ENCODE results near the gene SHISA5. TPM values are rescaled to one million over a fixed set of nuclear protein-coding genes. Genes with fewer than 3 reads are reported as not detected.
A peak's percentile ranks its signal among the peaks of the same experiment; 100 is the strongest.

SHISA5 gene
- total RNA-seq, 1 donor from 2014 or later = 283 TPM

DNA sequence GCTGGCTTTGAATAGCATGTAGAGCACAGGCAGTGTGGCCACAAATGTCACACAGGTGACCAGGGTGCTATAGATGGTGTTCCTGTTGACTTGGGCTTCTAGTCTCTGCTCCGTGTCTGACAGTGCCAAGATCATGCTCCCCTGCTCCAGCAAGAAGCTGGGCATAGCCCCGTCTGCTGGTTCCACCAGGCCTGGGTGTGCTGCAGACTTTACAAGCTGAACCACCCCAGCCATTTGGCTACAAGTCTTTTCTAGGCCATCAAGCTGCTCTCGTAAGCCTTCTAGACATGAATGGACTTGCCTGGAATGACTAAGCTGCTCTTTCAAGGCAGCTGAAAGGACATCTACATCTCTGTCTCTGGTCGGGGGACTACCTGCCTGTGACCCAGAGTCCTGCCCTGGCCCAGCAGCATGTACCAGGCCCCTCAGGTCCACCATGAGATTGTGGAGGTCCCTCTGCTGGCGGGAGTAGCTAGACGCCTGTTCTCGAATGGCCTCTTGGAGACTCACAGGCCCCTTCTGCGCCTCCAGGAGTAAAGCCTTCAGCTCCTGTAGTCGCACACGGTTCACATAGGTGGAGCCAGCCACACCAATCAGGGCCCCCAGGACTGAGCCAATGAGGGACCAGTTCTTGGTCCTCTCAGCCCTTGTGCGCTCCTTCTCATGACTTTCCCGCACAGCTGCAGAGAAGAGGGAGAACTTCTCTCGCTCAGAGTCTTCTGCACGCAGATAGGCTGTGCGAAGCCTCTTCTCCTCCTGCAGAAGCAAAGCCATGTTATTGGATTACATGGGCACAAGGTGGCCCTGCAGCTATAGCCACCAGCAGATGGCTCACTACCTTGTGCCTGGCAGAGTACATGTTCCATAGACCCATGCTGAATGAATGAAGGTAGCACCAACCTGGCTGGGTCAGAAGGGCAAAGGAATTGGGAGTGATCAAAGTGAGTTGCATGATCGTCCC lies 71.3 kb downstream of the SHISA5 start:
- TF ChIP-seq, protein P1, sequence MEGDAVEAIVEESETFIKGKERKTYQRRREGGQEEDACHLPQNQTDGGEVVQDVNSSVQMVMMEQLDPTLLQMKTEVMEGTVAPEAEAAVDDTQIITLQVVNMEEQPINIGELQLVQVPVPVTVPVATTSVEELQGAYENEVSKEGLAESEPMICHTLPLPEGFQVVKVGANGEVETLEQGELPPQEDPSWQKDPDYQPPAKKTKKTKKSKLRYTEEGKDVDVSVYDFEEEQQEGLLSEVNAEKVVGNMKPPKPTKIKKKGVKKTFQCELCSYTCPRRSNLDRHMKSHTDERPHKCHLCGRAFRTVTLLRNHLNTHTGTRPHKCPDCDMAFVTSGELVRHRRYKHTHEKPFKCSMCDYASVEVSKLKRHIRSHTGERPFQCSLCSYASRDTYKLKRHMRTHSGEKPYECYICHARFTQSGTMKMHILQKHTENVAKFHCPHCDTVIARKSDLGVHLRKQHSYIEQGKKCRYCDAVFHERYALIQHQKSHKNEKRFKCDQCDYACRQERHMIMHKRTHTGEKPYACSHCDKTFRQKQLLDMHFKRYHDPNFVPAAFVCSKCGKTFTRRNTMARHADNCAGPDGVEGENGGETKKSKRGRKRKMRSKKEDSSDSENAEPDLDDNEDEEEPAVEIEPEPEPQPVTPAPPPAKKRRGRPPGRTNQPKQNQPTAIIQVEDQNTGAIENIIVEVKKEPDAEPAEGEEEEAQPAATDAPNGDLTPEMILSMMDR (IDR thresholded peaks at IDR 0.05; ENCODE audit: unreplicated experiment) = peak; percentile 12
- no peaks in the 10 kb centered on the region for H3K9me3 Mint-ChIP-seq (ENCODE audit: unreplicated experiment)
- H3K36me3 Mint-ChIP-seq (ENCODE audit: low read depth, unreplicated experiment) = peaks cover 10% of the 10 kb centered on the region
- DNase-seq (ENCODE audit: low spot score) = peak; percentile 30
- H3K27me3 Mint-ChIP-seq (ENCODE audit: unreplicated experiment) = peaks cover 11% of the 10 kb centered on the region
- H3K4me3 Mint-ChIP-seq (ENCODE audit: unreplicated experiment) = no peak overlapping the region
- no peak overlapping the region for H3K27ac Mint-ChIP-seq (ENCODE audit: unreplicated experiment)
- H3K4me1 Mint-ChIP-seq (ENCODE audit: unreplicated experiment) = peaks cover 16% of the 10 kb centered on the region

DNA sequence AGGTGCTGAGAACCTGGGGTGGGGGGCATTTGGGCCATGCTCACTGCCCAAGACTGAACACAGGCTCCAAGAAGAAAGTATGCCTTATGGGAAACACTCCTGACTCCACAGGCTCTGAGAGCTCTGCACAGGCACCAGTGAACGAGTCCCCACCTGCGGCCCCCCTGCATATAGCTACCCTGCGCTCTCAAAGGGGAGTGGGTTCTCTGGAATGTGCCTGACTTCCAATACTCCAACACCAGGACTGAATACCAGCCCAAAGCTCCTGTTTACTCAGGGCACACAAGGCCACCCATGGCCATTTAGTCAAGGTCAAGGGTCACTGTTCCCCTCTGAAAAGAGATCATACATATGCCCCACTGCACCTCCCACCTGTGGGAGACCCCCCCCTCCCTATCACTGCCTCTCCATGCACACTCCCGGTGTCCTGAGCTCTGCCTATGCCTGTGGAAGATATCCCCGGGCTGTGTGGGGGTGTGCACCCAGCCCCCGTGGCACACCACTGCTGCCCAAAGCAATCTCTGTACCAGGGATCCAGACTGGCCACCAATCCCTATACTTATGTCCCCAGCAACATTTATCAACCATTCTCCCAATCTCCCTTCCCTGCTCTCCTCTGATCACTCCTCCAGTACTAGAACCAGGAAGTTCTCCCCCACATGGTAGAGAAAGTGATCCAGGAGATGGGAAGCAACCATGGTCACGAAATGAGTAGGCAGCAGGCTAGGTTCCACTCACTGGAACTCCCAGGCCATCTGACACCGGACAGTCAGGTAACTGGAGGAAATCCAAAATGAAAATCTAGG lies 72.5 kb downstream of the SHISA5 start:
- peak overlapping the region; percentile 81 for H3K4me3 Mint-ChIP-seq (ENCODE audit: unreplicated experiment)
- H3K27me3 Mint-ChIP-seq (ENCODE audit: unreplicated experiment) = peaks cover 16% of the 10 kb centered on the region
- H3K27ac Mint-ChIP-seq (ENCODE audit: unreplicated experiment) = peak overlapping the region; percentile 61
- H3K9me3 Mint-ChIP-seq (ENCODE audit: unreplicated experiment) = no peaks in the 10 kb centered on the region
- H3K4me1 Mint-ChIP-seq (ENCODE audit: unreplicated experiment) = peaks cover 26% of the 10 kb centered on the region
- peaks cover 14% of the 10 kb centered on the region for H3K36me3 Mint-ChIP-seq (ENCODE audit: low read depth, unreplicated experiment)
- TF ChIP-seq, protein P1 (IDR thresholded peaks at IDR 0.05; ENCODE audit: unreplicated experiment) = no peak
- DNase-seq (ENCODE audit: low spot score) = no peak

DNA sequence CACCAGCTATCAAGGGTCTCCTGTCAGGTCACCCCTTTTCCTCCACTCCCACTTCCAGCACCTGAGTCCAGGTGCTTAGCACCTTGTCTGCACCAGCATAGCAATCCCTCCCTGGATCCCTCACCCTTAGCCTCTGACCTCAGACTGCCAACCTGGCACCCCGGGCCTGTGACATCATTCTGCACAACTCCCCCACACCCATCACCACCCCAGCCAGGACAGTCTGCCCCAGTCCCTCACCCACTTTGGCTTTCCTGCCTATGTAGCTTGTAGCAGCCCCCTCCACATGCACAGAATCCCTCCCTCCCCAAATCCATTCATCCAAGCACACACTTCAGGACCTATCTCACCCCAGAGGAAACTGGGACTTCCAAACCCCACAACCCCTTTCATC lies 73.3 kb downstream of the SHISA5 start:
- no peaks in the 10 kb centered on the region for H3K9me3 Mint-ChIP-seq (ENCODE audit: unreplicated experiment)
- peak overlapping the region; percentile 61 for H3K27ac Mint-ChIP-seq (ENCODE audit: unreplicated experiment)
- TF ChIP-seq, protein P1 (IDR thresholded peaks at IDR 0.05; ENCODE audit: unreplicated experiment) = no peak
- DNase-seq (ENCODE audit: low spot score) = no peak
- peaks cover 18% of the 10 kb centered on the region for H3K27me3 Mint-ChIP-seq (ENCODE audit: unreplicated experiment)
- H3K4me1 Mint-ChIP-seq (ENCODE audit: unreplicated experiment) = peaks cover 28% of the 10 kb centered on the region
- peaks cover 17% of the 10 kb centered on the region for H3K36me3 Mint-ChIP-seq (ENCODE audit: low read depth, unreplicated experiment)
- peak overlapping the region; percentile 81 for H3K4me3 Mint-ChIP-seq (ENCODE audit: unreplicated experiment)

DNA sequence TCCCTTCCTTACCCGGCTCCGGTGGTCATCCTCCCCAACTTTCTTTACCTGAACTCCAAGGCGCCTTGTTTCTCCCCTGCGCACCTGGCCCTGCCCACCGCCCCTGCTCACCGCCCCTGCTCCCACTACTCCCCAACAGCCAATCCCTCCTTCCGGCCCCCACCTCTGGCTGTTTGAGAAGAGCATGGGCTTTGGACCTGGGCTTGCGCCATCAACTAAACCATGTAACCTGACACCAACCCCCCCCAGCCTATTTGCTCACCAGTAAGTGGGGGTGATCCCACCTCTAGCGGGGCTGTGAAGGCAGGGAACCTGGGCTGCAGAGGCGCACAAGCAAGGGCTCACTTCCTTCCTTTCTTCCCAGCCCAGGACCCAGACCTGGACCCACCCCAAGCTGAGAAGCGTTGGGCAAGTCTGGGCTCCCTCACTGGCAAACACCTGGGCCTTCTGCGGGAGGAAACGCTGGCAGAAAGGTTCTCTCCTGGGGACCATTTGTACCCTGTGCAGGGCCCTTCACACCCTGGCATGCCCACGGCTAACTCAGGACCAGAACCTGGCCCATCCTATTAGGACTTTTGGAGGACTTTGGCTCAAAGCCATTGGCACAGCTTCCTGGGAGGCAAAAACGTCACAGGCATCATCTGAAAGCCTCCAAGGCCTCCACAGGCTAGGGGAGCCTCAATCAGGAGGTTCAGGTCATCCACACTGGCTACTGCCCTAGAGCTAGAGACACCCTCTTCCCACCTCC lies 73.8 kb downstream of the SHISA5 start, which contains the start of gene PLXNB1:
Gene PLXNB1 (minus strand): TSS at position 127 of the 748 bp plus-strand sequence. CDS start 5,475 bp downstream, outside the sequence.
- TF ChIP-seq, protein P1 (IDR thresholded peaks at IDR 0.05; ENCODE audit: unreplicated experiment) = no peak
- H3K36me3 Mint-ChIP-seq (ENCODE audit: low read depth, unreplicated experiment) = peaks cover 15% of the 10 kb centered on the region
- DNase-seq (ENCODE audit: low spot score) = peak; percentile 23
- peaks cover 30% of the 10 kb centered on the region for H3K4me1 Mint-ChIP-seq (ENCODE audit: unreplicated experiment)
- H3K9me3 Mint-ChIP-seq (ENCODE audit: unreplicated experiment) = no peaks in the 10 kb centered on the region
- peak within 1 kb of the TSS; percentile 81 for H3K27ac Mint-ChIP-seq (ENCODE audit: unreplicated experiment)
- peaks cover 20% of the 10 kb centered on the region for H3K27me3 Mint-ChIP-seq (ENCODE audit: unreplicated experiment)
- peak within 1 kb of the TSS; percentile 89 for H3K4me3 Mint-ChIP-seq (ENCODE audit: unreplicated experiment)

Measured in endothelial cell (in vitro differentiated cells).